Mucosa of descending colon (tissue), 3 donors: ENCODE data around the gene TIPARP. TPM values are rescaled to one million over a fixed set of nuclear protein-coding genes. Genes with fewer than 3 reads are reported as not detected.

ENCODE experiments used
- ATAC-seq: fragments of 200-7000 bp; cut with Tn5 transposase; one replicate; pipeline ENCODE4 v1.9.1; 2020; ENCODE audit warnings: mild to moderate bottlenecking, moderate library complexity
- DNase-seq, 3 donors: peaks; one replicate each; pipeline ENCODE4 v3.0.0-alpha.2; 2020
- H3K36me3 ChIP-seq: fragments of 200-600 bp; one replicate; pipeline ENCODE4 v1.8.0; 2021; ENCODE audit warnings: low read depth, mild to moderate bottlenecking
- H3K4me1 ChIP-seq: fragments of 200-600 bp; one replicate; pipeline ENCODE4 v1.8.0; 2021; ENCODE audit warnings: low read depth, mild to moderate bottlenecking
- H3K4me3 ChIP-seq: fragments of 200-600 bp; one replicate; pipeline ENCODE4 v1.8.0; 2021; ENCODE audit warnings: mild to moderate bottlenecking
- H3K9me3 ChIP-seq: fragments of 200-600 bp; one replicate; pipeline ENCODE4 v1.8.0; 2021; ENCODE audit warnings: mild to moderate bottlenecking
- intact Hi-C, 2 donors: fragments of 100-400 bp; cut with DNase I in 1 of 2; cut with micrococcal nuclease in 1 of 2; formaldehyde crosslinking; loops; one replicate each; pipeline versions ENCODE4 v1.11.0 to v1.11.1; 2022; cut with DNase I, micrococcal nuclease
- total RNA-seq, 3 donors: library from RNA; stranded (reverse); fragmentation: NEBNext Ultra II Directional in 2 of 3; extraction: Animal tissue kit (Norgen Biotek cat#: 25700) in 2 of 3; gene quantifications; one replicate each; pipeline versions ENCODE4 v1.2.1 to v1.2.4, GENCODE V29; 2021 to 2023
- TF ChIP-seq, protein P1 (sequence below): fragments of 200-600 bp; IDR thresholded peaks from one replicate; pipeline ENCODE4 v1.8.0; 2022; ENCODE audit warnings: antibody characterized with exemption, mild to moderate bottlenecking
- donor health status: DM: no; HTN: no; CAD: no; lungs with moderate emphysema.
- donor health status: DM: no; HTN: no; CAD: no.
- donor health status: DM: no; HTN: yes; CAD: no.

Gene TIPARP
- total RNA-seq, 3 donors from 2014 or later: 26.4 to 28.6 (median 26.7) TPM

GRCh38 chr3:156657862-156658731, 16.3 kb upstream of the TIPARP start:
- intact Hi-C loops: no loop called here
- ATAC-seq: peak; percentile 91
- Histone ChIP-seq H3K4me1 (peaks cover 12% of the 10 kb centered on the region), H3K4me3 (no peak overlapping the region), H3K36me3 (no peaks in the 10 kb centered on the region), H3K9me3 (no peaks in the 10 kb centered on the region)
- TF ChIP-seq, protein P1, sequence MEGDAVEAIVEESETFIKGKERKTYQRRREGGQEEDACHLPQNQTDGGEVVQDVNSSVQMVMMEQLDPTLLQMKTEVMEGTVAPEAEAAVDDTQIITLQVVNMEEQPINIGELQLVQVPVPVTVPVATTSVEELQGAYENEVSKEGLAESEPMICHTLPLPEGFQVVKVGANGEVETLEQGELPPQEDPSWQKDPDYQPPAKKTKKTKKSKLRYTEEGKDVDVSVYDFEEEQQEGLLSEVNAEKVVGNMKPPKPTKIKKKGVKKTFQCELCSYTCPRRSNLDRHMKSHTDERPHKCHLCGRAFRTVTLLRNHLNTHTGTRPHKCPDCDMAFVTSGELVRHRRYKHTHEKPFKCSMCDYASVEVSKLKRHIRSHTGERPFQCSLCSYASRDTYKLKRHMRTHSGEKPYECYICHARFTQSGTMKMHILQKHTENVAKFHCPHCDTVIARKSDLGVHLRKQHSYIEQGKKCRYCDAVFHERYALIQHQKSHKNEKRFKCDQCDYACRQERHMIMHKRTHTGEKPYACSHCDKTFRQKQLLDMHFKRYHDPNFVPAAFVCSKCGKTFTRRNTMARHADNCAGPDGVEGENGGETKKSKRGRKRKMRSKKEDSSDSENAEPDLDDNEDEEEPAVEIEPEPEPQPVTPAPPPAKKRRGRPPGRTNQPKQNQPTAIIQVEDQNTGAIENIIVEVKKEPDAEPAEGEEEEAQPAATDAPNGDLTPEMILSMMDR: no peak
- DNase-seq: peak in 2 of 3 donors; percentile 33 to 83

DNA sequence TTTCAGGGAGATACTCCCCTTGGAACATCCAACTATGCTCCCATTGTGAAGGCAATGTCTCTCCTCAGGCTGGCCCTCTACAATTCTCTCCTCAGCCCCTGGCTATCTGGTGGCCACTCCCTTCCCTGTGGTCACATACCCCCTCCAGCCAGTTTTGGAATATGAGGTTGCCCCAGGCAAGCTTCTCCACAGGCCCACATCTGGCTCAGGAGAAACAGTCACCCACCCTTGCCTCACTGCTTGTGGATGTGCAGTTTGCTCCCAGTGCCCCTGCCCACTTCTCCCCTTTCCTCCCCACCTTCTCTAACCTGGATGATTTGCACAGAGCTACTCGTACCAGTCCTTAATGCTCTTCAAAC, 15.7 kb upstream of the TIPARP start:
- TF ChIP-seq, protein P1: no peak
- peaks cover 12% of the 10 kb centered on the region for H3K4me1 ChIP-seq
- intact Hi-C loops: no loop called here
- H3K36me3 ChIP-seq: no peaks in the 10 kb centered on the region
- H3K9me3 ChIP-seq: no peaks in the 10 kb centered on the region
- ATAC-seq (no peak), DNase-seq (no peak)
- H3K4me3 ChIP-seq: no peak overlapping the region

- TF ChIP-seq, protein P1: no peak
- DNase-seq: no peak
- peaks cover 13% of the 10 kb centered on the region for H3K4me1 ChIP-seq
- H3K4me3 ChIP-seq: no peak overlapping the region
- no peaks in the 10 kb centered on the region for H3K36me3 ChIP-seq
- intact Hi-C loops: no loop called here
- ATAC-seq: no peak
- no peaks in the 10 kb centered on the region for H3K9me3 ChIP-seq
These were observed 15.1 kb upstream of the TIPARP start for GRCh38 chr3:156659260-156659659.

DNA sequence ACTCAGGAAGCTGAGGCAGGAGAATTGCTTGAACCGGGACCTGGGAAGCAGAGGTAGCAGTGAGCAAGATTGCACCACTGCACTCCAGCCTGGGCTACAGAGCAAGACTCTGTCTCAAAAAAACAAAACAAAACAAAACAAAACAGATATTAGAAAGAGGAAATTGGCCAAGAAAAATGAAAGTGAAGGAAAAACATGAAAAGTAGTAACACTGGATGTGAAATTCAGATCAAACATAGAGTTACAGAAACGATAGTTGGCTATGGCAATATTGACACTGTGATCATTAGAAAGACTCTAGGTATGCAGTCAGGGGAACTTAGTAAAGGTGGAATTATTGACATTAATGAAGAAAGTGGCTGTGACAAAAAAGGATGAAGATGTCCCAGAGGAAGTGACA, 13.2 kb upstream of the TIPARP start:
- DNase-seq: no peak
- Histone ChIP-seq H3K4me1 (peaks cover 18% of the 10 kb centered on the region), H3K9me3 (no peaks in the 10 kb centered on the region), H3K36me3 (no peaks in the 10 kb centered on the region), H3K4me3 (no peak overlapping the region)
- intact Hi-C loops: loop anchor here in 1 of 2 donors (10.0 kb wide), 1 partner anchor 96 kb away; no protein-coding TSS in a partner anchor
- no peak for ATAC-seq
- TF ChIP-seq, protein P1: no peak

- no peaks in the 10 kb centered on the region for H3K9me3 ChIP-seq
- H3K36me3 ChIP-seq: no peaks in the 10 kb centered on the region
- TF ChIP-seq, protein P1: no peak
- intact Hi-C loops: loop anchor here in 1 of 2 donors (10.0 kb wide), 1 partner anchor 99 kb away; no protein-coding TSS in a partner anchor
- H3K4me3 ChIP-seq: no peak overlapping the region
- H3K4me1 ChIP-seq: peaks cover 10% of the 10 kb centered on the region
- ATAC-seq: no peak
- no peak for DNase-seq
These were observed 10.2 kb upstream of the TIPARP start for GRCh38 chr3:156664011-156664830.
